ENCODE data around the gene EEA1.

GRCh38 chr12:92955997-92956663 is 27.0 kb upstream of the EEA1 start:
- TF ChIP-seq CTCF (IDR thresholded peaks at IDR 0.05) = no peak
- TF ChIP-seq RARB (CRISPR knock-in tag; IDR thresholded peaks at IDR 0.05) = no peak
- TF ChIP-seq CEBPB (IDR thresholded peaks at IDR 0.05) = no peak
- no peak for TF ChIP-seq E2F6 (IDR thresholded peaks at IDR 0.05; ENCODE audit: borderline replicate concordance, low read depth)
- TF ChIP-seq RNF2 (IDR thresholded peaks at IDR 0.05; ENCODE audit: borderline replicate concordance, low read depth) = no peak
- no peak for TF ChIP-seq POLR2A (IDR thresholded peaks at IDR 0.05; ENCODE audit: low read length)

Data from A549 (cell line).